Measurements from ENCODE around the gene HOXD3. TPM values are rescaled to one million over a fixed set of nuclear protein-coding genes. Genes with fewer than 3 reads are reported as not detected.
A peak's percentile ranks its signal among the peaks of the same experiment; 100 is the strongest.

HOXD3 gene
- total RNA-seq, 1 experiment from 2014 or later, result not detected

DNA sequence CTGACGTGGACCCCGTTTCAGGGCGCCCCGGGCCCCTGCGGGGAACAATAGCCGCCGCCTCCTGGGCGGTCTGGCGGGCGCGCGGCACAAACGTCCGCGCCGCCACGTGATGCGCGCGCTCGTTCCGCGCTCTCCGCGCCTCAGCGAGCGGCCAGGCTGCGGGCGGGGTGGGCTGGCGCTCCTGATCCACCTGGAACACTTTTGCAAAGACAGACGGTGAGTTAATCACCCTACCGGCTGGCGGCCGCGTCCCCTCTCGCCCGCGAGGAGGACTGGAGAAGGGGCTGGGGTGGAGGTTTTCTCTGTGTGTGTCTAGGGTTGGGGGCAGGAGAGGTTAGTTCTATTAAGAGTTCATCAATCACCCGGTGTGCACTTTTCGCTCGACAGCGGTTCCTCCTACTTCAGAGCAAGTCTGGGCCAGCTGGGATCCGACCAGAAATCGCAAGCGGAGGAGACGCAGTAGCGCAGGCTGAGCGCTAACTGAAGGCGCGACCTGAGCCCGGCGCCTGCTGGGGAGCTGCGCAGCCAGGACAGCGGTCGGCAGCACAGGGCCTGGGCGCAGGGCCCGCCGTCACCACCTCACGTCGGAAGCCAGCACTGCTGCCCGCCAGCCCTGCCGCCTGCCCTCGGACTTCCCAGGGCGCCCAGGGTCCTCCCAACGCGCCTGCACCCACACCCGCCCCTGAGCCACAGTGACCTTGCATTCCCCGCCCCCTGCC is 21.1 kb downstream of the HOXD3 start:
- H4K20me1 ChIP-seq (ENCODE audit: control insufficient read depth, insufficient read depth, insufficient read length), result no peaks in the 10 kb centered on the region
- no peak overlapping the region for H2AK5ac ChIP-seq (ENCODE audit: insufficient read length, low read length)
- no peak overlapping the region for H4K5ac ChIP-seq (ENCODE audit: insufficient read length, low read depth, low read length)
- H3K79me1 ChIP-seq (ENCODE audit: insufficient read depth, low read depth, low read length, poor library complexity, severe bottlenecking), result no peaks in the 10 kb centered on the region
- H3K79me2 ChIP-seq (ENCODE audit: insufficient read depth, low read length), result no peaks in the 10 kb centered on the region
- H4K8ac ChIP-seq (replicated peaks; ENCODE audit: insufficient read length, low read depth, low read length), result no peak overlapping the region
- H2AFZ ChIP-seq (ENCODE audit: low read length), result no peak overlapping the region
- no peak for TF ChIP-seq CTCF (conservative IDR thresholded peaks at IDR 0.05)
- no peak overlapping the region for H3K14ac ChIP-seq (ENCODE audit: insufficient read depth, low read length)
- WGBS (ENCODE audit: extremely low coverage, insufficient read length, low lambda C conversion rate), result no CpG with 5 or more reads among the region's 68 CpGs
- no peak overlapping the region for H3K4ac ChIP-seq (ENCODE audit: low read depth, low read length)
- Mint-ChIP-seq H3K4me1 (peaks cover 32 to 37% of the 10 kb centered on the region in 2 experiments), H3K36me3 (ENCODE audit: insufficient read depth in 1 of 3, low read depth in 3 of 3) (peaks cover 0 to 6% (median 0%) of the 10 kb centered on the region in 3 experiments; a peak in 2 of 7 replicates), H3K9me3 (peaks cover 3 to 11% of the 10 kb centered on the region in 2 experiments; a peak in 4 of 5 replicates), H3K27me3 (ENCODE audit: low read depth) (peaks cover 100% of the 10 kb centered on the region), H3K4me3 (peak overlapping the region; percentile 56 to 76), H3K27ac (no peak overlapping the region)
- no peak overlapping the region for H3T11ph ChIP-seq (ENCODE audit: low read length)
- H3K4me1 ChIP-seq (ENCODE audit: insufficient read depth, low read length), result no peaks in the 10 kb centered on the region
- peak; percentile 64 for DNase-seq
- H2BK15ac ChIP-seq (ENCODE audit: low read depth, low read length), result no peak overlapping the region
- no peaks in the 10 kb centered on the region for H3K9me3 ChIP-seq (ENCODE audit: control insufficient read depth, low read depth, low read length)
- H4K91ac ChIP-seq (ENCODE audit: insufficient read length, low read depth, low read length), result no peak overlapping the region
- peak overlapping the region; percentile 55 for H3K4me2 ChIP-seq (ENCODE audit: insufficient read depth, insufficient read length, low read length)
- no peaks in the 10 kb centered on the region for H3K23me2 ChIP-seq (ENCODE audit: insufficient read length, low read depth, low read length, poor library complexity, severe bottlenecking)
- no peak overlapping the region for H2BK120ac ChIP-seq (ENCODE audit: low read depth, low read length, poor library complexity, severe bottlenecking)
- H2BK12ac ChIP-seq (ENCODE audit: insufficient read length, low read depth, low read length), result no peak overlapping the region
- H2BK5ac ChIP-seq (ENCODE audit: insufficient read length, low read length), result no peak overlapping the region
- H3K23ac ChIP-seq (ENCODE audit: insufficient read length, low read depth, low read length), result no peak overlapping the region
- peaks cover 95% of the 10 kb centered on the region for H3K27me3 ChIP-seq (ENCODE audit: insufficient read depth, low read length)
- H2BK20ac ChIP-seq (ENCODE audit: low read depth, low read length, poor library complexity, severe bottlenecking), result no peak overlapping the region
- no peak overlapping the region for H3K18ac ChIP-seq (ENCODE audit: insufficient read length, low read depth, low read length)
- no peak overlapping the region for H3K27ac ChIP-seq (ENCODE audit: insufficient read length, low read depth, low read length)
- H3K9ac ChIP-seq (ENCODE audit: extremely low read depth, insufficient read length, low read length), result no peak overlapping the region
- H3K56ac ChIP-seq (ENCODE audit: insufficient read length, low read depth, low read length), result no peak overlapping the region

Measured in H9 (cell line).